DMS53 (cell line): ENCODE measurements around the gene R3HDM2.

Experiments used
- DNase-seq: peaks from one replicate; lab custom pipeline; 2025; lab: John Stamatoyannopoulos, UW

The R3HDM2 gene

DNA sequence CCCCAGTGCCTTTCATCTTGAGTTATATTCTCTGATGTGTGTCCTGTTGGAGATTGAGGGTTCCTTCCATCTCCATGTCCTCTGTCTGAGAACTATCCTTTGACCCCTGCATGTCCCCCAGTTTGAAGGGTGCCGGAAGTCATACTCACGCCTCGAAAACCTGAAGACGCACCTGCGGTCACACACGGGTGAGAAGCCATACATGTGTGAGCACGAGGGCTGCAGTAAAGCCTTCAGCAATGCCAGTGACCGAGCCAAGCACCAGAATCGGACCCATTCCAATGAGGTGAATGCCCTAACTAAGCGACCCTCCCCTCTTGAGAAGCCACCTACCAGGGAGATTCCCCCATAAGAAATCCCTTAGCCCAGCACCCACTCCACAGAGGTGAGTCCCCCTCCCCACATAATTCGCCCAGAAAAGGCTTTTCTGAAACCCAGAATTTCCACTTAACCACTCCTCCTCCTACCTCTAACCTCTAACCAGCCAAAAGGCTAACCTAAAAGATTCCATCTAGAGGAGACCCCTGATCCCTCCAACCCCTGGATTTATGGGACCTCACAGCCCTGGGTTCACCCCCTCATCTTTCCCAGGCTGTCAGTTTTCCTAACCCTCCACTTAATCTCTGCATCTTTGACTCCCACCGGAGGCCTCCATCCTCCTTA is 36.5 kb upstream of the R3HDM2 start:
- DNase-seq, result no peak

DNA sequence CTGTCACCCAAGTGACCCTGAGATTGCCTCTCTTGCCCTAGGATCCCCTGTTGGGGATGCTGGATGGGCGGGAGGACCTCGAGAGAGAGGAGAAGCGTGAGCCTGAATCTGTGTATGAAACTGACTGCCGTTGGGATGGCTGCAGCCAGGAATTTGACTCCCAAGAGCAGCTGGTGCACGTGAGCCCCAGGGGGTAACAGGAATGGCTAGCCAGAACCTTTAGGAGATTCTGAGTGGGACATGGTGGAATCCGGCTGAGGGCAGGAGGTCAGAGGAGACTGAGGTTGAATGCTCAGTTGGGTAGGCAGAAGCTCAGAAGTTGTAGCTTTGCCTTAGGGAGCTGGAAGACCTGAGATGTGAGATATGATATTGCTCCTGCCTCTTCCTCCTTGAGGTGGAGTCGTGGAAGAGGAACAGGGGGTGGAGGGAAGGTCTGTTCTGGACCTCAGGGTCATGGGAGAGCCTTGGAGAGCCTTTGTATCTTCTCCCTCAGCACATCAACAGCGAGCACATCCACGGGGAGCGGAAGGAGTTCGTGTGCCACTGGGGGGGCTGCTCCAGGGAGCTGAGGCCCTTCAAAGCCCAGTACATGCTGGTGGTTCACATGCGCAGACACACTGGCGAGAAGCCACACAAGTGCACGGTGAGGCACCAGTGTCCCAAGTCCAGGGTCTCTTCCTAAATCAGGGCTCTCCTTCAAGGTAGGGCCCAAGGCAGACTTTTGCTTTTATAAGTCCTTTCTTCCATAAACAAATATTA is 35.1 kb upstream of the R3HDM2 start:
- DNase-seq, result no peak

DNA sequence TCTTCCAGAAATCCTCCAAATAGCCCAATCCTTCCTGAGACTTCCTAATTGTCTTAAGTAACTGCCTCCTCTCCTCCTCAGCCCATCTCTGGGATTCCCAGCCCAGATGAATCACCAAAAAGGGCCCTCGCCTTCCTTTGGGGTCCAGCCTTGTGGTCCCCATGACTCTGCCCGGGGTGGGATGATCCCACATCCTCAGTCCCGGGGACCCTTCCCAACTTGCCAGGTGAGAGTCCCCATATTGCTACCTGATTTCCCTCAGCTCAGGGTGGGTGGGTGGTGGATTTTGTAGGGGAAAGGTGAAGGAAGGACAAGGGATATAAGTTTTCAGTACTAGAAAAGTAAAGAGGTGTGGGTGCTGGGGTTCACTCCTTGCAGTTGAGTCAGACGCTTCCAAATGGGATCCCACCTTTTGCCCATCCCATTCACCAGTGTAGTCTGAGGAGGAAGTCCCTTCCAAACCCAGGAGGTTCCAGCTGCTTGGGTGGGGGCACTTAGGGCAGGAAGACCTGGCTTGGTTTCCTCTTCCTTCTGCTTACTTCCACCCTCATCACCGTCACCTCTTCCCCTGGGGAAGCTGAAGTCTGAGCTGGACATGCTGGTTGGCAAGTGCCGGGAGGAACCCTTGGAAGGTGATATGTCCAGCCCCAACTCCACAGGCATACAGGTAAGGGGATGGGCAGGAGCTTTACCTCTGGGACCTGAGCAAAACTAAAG is 34.3 kb upstream of the R3HDM2 start:
- no peak for DNase-seq

DNA sequence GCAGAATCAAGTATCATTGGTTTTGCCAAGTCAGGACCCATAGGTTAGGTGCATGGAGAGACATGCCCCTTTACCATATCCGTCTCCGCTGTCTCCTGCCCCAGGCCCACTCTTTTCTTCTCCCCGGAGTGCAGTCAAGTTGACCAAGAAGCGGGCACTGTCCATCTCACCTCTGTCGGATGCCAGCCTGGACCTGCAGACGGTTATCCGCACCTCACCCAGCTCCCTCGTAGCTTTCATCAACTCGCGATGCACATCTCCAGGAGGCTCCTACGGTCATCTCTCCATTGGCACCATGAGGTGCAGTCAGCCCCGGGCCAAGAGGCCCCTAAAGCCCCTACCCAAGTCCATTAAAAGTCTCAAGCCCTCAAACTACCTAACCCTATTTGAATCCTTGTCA is 33.7 kb upstream of the R3HDM2 start:
- no peak for DNase-seq

DNA sequence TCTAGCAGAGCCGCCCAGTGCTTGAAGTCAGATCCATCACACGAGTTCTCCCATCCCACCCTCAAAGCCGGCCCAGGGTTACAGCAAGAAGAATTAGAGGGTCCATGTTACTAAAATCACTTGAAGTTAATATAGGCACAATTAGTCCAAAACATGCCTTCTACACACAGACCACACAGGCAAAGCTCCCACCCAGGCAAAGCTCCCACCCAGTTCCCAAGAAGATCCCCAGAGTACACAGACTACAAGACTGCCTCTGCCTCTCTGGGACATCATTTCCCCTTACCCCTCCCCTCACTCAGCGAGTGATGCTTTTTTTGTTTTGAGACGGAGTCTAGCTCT is 32.0 kb upstream of the R3HDM2 start:
- DNase-seq, result no peak

DNA sequence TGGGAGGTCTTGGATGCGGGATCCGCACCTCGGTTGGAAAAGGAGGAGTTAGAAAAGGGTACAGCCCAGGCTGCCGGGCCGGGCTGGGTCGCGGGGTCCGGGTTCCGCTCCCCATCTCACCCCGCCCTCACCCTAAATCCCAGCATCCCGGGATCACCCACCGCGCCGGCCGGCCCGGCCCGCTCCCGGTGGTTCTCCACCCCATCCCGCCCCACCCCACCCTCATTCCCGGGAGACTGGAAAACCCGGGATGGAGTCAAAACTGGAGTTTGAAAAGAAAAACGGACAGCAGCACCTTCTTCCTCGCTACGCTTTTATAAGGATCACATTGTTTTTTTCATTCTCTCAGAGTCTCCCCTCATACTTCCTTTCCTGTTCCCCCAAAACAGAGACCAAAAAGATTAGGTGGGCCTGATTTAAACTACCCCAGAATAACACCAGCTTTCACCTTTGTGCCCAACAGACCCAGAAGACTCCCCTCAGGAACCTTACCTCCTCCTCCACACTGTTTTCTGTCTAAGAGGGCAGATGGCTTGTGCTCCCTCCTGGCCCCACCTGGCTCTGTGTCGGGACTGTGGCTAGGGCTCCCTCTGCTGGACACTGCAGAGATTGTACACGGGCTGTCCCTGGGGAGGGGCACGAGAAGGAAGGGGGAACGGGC is 31.5 kb upstream of the R3HDM2 start:
- DNase-seq, result peak; percentile 98

DNA sequence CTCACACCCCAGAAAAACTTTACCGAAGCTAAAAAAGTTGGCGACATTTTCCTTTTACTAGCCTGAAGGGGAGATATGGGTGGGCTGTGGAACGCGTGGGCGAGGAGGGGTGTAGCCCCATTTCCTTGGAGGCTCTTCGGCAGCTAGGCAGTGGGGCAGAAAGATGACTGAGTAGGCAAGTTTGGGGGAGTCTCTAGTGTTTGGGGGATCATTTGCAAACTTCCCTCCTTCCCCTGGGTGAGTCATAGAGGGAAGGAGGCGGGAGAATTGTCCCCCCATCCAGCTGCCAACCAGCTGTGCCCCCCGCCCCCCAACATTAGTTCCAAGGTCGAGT is 31.0 kb upstream of the R3HDM2 start:
- DNase-seq, result peak; percentile 50

DNA sequence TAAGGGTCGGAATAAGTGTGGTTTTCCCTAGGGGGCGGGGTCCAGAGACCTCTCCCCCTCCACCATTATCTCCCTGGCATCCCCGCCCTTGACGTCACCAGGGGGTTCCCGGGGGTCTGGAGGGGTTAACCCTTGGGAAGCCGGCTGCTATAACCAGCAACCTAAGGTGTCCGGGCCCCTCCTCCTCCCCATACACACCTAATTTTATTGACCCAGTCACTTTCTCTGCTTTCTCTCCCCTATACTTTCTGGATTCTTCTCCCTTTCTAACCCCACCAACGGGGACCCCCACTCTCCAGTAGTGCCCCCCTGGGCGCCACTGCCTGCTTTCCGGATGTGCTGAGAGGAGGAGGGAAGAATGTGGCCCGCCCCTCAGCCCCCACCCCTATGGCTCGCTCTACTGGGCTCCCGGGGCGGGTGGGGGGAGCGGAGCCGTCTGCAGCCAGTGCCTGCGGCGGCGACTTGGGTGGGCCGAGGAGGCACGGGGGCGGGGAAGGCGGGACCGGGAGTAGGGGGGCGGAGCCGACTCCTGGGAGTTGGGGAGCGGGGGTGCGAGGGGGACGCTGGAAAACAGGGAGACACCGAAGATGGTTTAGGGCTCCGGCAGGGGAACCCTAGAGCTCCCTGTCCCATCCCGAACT is 30.6 kb upstream of the R3HDM2 start:
- DNase-seq, result peak; percentile 50

DNA sequence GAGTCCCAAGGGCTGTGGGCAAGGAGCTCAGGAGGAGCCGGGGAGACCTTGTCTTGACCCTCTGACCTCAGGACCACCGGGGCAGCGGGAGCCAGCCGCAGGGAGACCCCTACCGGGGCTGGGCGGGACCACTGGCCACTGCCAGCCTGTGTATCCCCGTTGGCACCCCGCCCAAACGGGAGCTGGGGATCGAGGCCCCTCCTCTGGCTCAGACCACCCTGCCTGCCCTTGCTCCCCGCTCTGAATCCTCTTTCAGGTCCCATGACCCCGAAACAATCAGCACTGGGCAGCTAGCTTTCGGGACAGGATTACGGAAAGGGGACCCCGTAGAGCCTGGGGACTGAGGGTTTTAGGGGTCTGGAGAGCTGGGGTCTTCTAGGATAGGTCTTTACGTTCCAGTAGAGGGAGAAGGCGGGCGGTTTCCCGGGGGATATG is 30.0 kb upstream of the R3HDM2 start:
- no peak for DNase-seq

DNA sequence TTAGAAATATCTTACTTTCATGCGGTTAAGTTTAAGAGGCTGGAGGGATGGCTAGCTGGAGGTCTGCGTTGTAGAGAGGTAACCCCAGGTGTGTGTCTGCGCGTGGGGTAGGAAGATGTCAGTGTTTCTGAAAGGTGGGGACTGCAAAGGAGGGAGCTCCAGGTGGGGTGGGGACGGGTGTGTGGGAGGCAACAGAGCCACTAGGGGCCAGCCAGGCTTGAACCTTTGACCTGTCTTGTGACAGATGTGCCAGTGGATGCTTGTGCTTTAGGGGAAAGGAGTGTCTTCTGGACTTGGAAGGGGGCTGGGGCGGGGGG is 29.6 kb upstream of the R3HDM2 start:
- peak; percentile 56 for DNase-seq

DNA sequence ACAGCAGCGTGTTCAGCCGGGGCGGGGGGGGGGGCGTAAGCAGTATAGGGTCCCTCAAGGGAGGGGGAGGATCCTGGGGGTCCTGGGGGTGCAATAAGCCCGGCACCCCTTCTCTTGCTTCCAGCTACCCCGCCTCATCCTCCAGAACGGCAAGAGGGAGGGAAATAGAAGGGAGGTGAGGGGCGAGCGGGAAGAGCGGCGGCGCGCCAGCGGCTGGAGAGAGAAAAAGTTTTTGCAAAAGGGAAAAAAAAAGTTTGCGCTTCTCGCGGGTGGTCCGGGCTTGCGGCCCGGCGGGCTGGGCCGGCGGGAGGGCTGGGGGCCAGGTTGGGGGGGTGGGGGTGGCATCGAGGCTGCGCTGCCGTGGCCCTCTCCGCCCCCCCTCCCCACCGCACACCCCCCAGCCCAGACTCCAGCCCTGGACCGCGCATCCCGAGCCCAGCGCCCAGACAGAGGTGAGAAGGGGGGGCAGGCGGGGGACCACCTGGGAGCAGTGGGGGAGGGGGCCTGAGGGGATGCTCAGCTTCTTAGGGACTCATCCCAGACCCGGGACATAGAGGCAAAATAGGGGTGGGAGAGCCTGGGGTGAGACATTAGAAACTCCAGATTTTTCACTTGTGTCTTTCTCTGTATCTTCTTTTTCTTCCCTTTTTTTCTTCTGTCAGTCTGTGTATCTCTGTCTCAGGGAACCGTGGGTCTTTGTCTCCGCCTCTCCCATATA is 29.1 kb upstream of the R3HDM2 start, which contains the start of gene GLI1:
Gene GLI1, plus strand, starts transcription at position 36 of the 718 bp plus-strand sequence. CDS start 3,907 bp downstream, outside the sequence.
- DNase-seq, result peak; percentile 56

DNA sequence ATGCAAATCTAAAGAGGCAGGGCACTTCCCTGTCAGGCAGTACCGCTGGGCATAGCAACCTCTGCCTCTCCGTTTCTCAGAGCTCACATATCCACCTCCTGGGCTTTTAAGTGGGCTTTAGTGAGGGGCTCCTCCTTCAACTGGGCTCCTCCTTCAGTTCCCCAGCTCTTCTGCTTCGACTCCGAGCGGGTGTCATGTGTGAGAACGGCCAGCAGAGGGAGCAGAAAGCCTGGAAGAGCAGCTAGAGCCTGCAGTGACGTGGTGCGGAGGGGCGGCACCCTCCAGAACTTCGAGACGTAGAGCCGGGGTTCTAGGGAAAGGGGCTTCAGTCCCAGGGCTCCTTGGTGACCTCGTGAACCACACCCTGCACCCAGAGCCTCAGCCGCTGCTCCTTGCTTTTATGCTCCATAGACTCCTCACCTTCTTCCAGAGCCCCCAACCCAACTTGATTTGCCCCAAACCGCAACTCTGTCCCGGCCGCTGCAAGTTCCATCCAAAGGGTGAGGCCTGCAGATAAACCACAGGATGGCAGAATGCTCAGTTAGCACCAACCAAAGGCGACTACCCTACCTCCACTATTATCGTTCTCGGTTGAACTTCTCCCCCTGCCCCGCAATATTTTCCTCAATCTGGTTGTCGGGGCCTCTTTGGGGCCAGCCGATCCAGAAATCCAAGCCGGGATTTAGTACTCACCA is 28.4 kb upstream of the R3HDM2 start:
- DNase-seq, result peak; percentile 97

DNA sequence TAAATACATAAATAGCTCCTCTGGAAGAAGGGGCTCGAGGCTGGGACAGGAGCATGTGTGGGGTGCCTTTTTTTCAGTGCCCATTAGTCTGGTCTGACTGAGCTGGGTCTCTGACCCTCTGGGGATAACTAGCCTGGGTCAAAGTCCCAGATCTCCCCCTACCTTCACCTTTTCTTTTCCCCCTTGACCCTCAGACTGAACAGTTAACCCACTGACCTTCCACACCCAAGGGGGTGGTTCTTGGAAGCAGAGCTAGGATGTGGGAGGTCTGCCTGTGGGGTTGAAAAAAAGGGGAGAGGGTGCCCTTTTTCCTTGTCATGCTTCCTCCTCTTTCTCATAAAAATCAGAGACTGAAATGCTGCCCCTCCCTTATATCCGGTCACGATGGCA is 27.8 kb upstream of the R3HDM2 start:
- DNase-seq, result no peak

DNA sequence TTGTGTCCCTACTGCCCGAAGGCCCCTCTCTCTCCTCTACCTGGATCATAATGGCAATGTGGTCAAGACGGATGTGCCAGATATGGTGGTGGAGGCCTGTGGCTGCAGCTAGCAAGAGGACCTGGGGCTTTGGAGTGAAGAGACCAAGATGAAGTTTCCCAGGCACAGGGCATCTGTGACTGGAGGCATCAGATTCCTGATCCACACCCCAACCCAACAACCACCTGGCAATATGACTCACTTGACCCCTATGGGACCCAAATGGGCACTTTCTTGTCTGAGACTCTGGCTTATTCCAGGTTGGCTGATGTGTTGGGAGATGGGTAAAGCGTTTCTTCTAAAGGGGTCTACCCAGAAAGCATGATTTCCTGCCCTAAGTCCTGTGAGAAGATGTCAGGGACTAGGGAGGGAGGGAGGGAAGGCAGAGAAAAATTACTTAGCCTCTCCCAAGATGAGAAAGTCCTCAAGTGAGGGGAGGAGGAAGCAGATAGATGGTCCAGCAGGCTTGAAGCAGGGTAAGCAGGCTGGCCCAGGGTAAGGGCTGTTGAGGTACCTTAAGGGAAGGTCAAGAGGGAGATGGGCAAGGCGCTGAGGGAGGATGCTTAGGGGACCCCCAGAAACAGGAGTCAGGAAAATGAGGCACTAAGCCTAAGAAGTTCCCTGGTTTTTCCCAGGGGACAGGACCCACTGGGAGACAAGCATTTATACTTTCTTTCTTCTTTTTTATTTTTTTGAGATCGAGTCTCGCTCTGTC is 26.1 kb upstream of the R3HDM2 start:
- no peak for DNase-seq

DNA sequence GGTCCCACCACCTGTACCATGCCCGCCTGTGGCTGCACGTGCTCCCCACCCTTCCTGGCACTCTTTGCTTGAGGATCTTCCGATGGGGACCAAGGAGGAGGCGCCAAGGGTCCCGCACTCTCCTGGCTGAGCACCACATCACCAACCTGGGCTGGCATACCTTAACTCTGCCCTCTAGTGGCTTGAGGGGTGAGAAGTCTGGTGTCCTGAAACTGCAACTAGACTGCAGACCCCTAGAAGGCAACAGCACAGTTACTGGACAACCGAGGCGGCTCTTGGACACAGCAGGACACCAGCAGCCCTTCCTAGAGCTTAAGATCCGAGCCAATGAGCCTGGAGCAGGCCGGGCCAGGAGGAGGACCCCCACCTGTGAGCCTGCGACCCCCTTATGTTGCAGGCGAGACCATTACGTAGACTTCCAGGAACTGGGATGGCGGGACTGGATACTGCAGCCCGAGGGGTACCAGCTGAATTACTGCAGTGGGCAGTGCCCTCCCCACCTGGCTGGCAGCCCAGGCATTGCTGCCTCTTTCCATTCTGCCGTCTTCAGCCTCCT is 25.4 kb upstream of the R3HDM2 start:
- peak; percentile 76 for DNase-seq

DNA sequence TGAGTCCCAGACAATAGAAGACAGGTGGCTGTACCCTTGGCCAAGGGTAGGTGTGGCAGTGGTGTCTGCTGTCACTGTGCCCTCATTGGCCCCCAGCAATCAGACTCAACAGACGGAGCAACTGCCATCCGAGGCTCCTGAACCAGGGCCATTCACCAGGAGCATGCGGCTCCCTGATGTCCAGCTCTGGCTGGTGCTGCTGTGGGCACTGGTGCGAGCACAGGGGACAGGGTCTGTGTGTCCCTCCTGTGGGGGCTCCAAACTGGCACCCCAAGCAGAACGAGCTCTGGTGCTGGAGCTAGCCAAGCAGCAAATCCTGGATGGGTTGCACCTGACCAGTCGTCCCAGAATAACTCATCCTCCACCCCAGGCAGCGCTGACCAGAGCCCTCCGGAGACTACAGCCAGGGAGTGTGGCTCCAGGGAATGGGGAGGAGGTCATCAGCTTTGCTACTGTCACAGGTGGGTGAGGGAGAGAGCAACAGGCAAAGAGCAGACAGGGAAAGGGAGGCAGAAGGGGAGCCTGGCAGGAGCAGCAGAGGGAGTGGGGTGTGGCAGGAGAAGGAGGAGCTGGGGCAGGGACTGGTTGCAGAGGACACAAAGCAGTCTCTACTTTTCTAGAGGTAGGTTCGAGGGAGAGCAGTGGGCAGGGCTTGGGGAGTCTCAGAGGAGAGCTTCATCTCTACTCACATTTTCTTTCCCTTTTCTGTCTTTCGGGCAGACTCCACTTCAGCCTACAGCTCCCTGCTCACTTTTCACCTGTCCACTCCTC is 24.7 kb upstream of the R3HDM2 start:
- peak; percentile 69 for DNase-seq

DNA sequence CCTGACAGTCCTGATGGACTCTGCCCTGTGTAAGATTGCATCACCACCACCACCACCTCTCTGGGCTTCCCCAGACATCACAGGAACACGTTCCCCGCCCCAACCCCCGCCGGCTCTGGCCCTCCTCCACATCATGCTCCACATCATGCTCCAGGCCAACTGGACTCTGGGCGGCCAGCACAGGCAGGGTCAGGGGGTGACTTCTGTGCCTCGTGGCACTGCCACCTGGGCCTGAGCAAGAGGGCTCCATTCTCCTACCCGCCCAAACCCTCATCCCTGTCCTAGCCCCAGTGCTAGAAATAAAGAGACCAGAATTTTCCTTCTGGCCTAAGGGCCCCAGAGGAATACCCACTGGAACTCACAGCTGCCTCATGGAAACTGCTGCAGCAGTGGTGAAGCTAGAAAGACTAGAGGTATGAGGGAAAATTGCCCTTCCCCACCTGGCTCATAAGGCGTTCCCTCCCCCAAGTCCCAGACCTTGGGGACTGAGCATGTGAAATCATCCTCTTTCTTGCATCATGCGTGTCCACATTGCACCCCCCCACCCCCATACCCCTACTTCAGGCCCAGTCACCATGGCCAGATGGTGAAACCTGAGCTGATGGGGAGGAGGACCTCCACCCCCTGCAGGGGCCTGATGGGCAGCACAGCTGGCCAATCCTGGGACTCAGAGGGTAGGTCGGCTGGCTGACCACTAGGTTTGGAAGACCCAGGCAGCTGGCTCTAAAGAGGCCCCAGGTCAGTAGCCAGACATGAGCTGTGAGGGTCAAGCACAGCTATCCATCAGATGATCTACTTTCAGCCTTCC is 23.9 kb upstream of the R3HDM2 start, which contains the start of gene INHBE:
Gene INHBE, plus strand, starts transcription at position 742 of the 808 bp plus-strand sequence. CDS start 230 bp downstream, outside the sequence.
- DNase-seq, result peak; percentile 69

DNA sequence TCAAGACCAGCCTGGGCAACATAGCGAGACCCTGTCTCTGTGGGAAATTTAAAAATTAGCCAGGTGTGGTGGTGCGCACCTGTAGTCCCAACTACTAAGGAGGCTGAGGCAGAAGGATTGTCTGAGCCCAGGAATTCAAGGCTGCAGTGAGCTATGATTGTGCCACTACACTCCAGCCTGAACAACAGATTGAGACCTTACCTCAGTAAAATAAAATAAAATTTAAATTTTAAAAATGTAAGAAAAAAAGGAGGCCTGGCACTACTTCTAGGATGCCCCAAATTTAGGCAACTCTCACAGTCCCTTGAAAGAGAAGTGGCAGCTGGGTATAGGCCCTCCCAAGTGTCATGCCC is 23.3 kb upstream of the R3HDM2 start:
- DNase-seq, result no peak
